T-helper 22 cell (primary cell): ENCODE data around the gene RHOB.

Experiments used
- DNase-seq: peaks from one replicate; pipeline ENCODE4 v3.0.0-alpha.2; 2020; ENCODE audit warnings: low read depth

The RHOB gene

GRCh38 chr2:20494241-20494640 is 47.4 kb downstream of the RHOB start:
- DNase-seq: no peak

GRCh38 chr2:20496076-20496872 is 49.4 kb downstream of the RHOB start:
- DNase-seq: no peak

GRCh38 chr2:20496942-20497341 is 50.1 kb downstream of the RHOB start:
- DNase-seq: no peak
